IMR-90 (cell line): Measurements from ENCODE around the gene PHF19. TPM values are rescaled to one million over a fixed set of nuclear protein-coding genes. Genes with fewer than 3 reads are reported as not detected.

Source experiments
- ATAC-seq: fragments of 200-7000 bp; cut with Tn5 transposase; 2 replicates; pipeline ENCODE4 v1.9.1; 2020; ENCODE audit warnings: low read depth, mild to moderate bottlenecking, moderate library complexity
- BruUV-seq: library from RNA; stranded (reverse); fragments of 400-500 nt; replicated peaks from 2 replicates; lab custom pipeline; 2021; lab: Mats Ljungman, UMichigan
- CTCF ChIA-PET: fragments of 300-600 bp; formaldehyde crosslinking; extraction: SDS; loops from one replicate; lab custom pipeline; 2021; ENCODE audit warnings: antibody characterized with exemption; lab: Yijun Ruan, JAX
- POLR2A ChIA-PET: fragments of 300-600 bp; sonication (Branson Sonifier 250); formaldehyde crosslinking; loops from one replicate; lab custom pipeline; 2022; ENCODE audit warnings: antibody characterized with exemption; ENCODE audit not compliant: unreplicated experiment; lab: Charles Lee
- DNase-seq: peaks from one replicate; pipeline ENCODE4 v3.0.0; 2013
- H2AFZ ChIP-seq: replicated peaks from 2 replicates; pipeline ENCODE3; 2013; ENCODE audit warnings: low read length, mild to moderate bottlenecking; ENCODE audit not compliant: poor library complexity
- H2AK5ac ChIP-seq: 2 replicates; pipeline ENCODE4 v1.6.1; 2013; ENCODE audit warnings: low read depth, low read length, inconsistent platforms
- H2AK9ac ChIP-seq: replicated peaks from 2 replicates; pipeline ENCODE3; 2013; ENCODE audit warnings: mild to moderate bottlenecking, low read depth, low read length, moderate library complexity; ENCODE audit not compliant: poor library complexity
- H2BK120ac ChIP-seq: 2 replicates; pipeline ENCODE4 v1.6.1; 2013; ENCODE audit warnings: low read depth, low read length, inconsistent platforms
- H2BK15ac ChIP-seq: 3 replicates; pipeline ENCODE4 v1.6.1; 2013; ENCODE audit warnings: low read depth, low read length, inconsistent platforms
- H2BK20ac ChIP-seq: 2 replicates; pipeline ENCODE4 v1.6.1; 2013; ENCODE audit warnings: low read depth, mild to moderate bottlenecking, inconsistent platforms, low read length, moderate library complexity
- H2BK5ac ChIP-seq: 2 replicates; pipeline ENCODE4 v1.6.1; 2013; ENCODE audit warnings: mild to moderate bottlenecking, low read depth, low read length, inconsistent platforms; ENCODE audit not compliant: poor library complexity, severe bottlenecking
- H3K14ac ChIP-seq: replicated peaks from 2 replicates; pipeline ENCODE4 v1.6.1; 2013; ENCODE audit warnings: low read depth, low read length, inconsistent platforms
- H3K18ac ChIP-seq: 2 replicates; pipeline ENCODE4 v1.6.1; 2013; ENCODE audit warnings: low read depth, low read length, control low read depth
- H3K23ac ChIP-seq: 2 replicates; pipeline ENCODE4 v1.6.1; 2013; ENCODE audit warnings: low read depth, low read length, inconsistent platforms
- H3K27ac ChIP-seq: 2 replicates; pipeline ENCODE4 v1.5.1; 2013; ENCODE audit warnings: mild to moderate bottlenecking, control low read depth, low read length; ENCODE audit not compliant: insufficient read depth
- H3K27me3 ChIP-seq: 2 replicates; pipeline ENCODE4 v1.6.1; 2013; ENCODE audit warnings: low read length; ENCODE audit not compliant: control insufficient read depth, insufficient read depth
- H3K36me3 ChIP-seq: 2 replicates; pipeline ENCODE4 v1.6.1; 2013; ENCODE audit warnings: low read length, mixed read lengths; ENCODE audit not compliant: control insufficient read depth, insufficient read depth
- H3K4ac ChIP-seq: 2 replicates; pipeline ENCODE4 v1.6.1; 2013; ENCODE audit warnings: low read depth, low read length, inconsistent platforms
- H3K4me1 ChIP-seq: 2 replicates; pipeline ENCODE4 v1.6.1; 2013; ENCODE audit warnings: low read length, mixed read lengths; ENCODE audit not compliant: control insufficient read depth, insufficient read depth
- H3K4me2 ChIP-seq: 2 replicates; pipeline ENCODE4 v1.6.1; 2013; ENCODE audit warnings: low read depth, mild to moderate bottlenecking, control low read depth, low read length, moderate library complexity
- H3K4me3 ChIP-seq: 2 replicates; pipeline ENCODE4 v1.5.1; 2013; ENCODE audit warnings: low read depth, mild to moderate bottlenecking, control low read depth, low read length, moderate library complexity; ENCODE audit not compliant: insufficient read depth
- H3K56ac ChIP-seq: 2 replicates; pipeline ENCODE4 v1.6.1; 2013; ENCODE audit warnings: low read length, inconsistent platforms; ENCODE audit not compliant: insufficient read depth; ENCODE audit errors: extremely low read depth
- H3K79me1 ChIP-seq, 2 experiments: 2 replicates each; pipeline ENCODE4 v1.6.1; 2013; ENCODE audit warnings: low read length in 2 of 2, inconsistent platforms in 1 of 2, low read depth in 1 of 2
- H3K9ac ChIP-seq: 2 replicates; pipeline ENCODE4 v1.6.1; 2013; ENCODE audit warnings: low read depth, low read length, control low read depth
- H3K9me1 ChIP-seq: 2 replicates; pipeline ENCODE4 v1.6.1; 2013; ENCODE audit warnings: low read length, inconsistent platforms; ENCODE audit not compliant: insufficient read depth
- H3K9me3 ChIP-seq: 2 replicates; pipeline ENCODE4 v1.6.1; 2013; ENCODE audit warnings: low read length; ENCODE audit not compliant: control insufficient read depth, insufficient read depth
- H4K20me1 ChIP-seq: 2 replicates; pipeline ENCODE4 v1.6.1; 2013; ENCODE audit warnings: low read length, inconsistent platforms; ENCODE audit not compliant: insufficient read depth
- H4K5ac ChIP-seq: 2 replicates; pipeline ENCODE4 v1.6.1; 2013; ENCODE audit warnings: mild to moderate bottlenecking, low read depth, low read length, control low read depth
- H4K8ac ChIP-seq, 2 experiments: 2 replicates each; pipeline ENCODE4 v1.6.1; 2013; ENCODE audit warnings: low read depth in 2 of 2, low read length in 2 of 2, control low read depth in 1 of 2, inconsistent platforms in 1 of 2
- H4K91ac ChIP-seq: 2 replicates; pipeline ENCODE4 v1.6.1; 2013; ENCODE audit warnings: low read depth, low read length, inconsistent platforms; ENCODE audit not compliant: insufficient read depth
- RAD21 ChIP-seq: IDR thresholded peaks from 2 replicates; pipeline ENCODE4 v1.6.1; 2012; ENCODE audit warnings: low read length, improper control_type of control experiment
- WGBS, 2 experiments: methylation state at CpG; one replicate each; pipeline versions ENCODE4 v1.1.5 to v1.1.7; 2013; ENCODE audit warnings: missing lambda C conversion rate in 2 of 2; ENCODE audit not compliant: insufficient read length in 1 of 2; ENCODE audit errors: extremely low coverage in 2 of 2; 5-methylcytosine and 5-hydroxymethylcytosine counted together
- dilution Hi-C: fragments of 300-500 bp; cut with HindIII; formaldehyde crosslinking; loops from one replicate; pipeline ENCODE4 v1.14.3; 2018; ENCODE audit warnings: low sequenced_read_pairs; ENCODE audit not compliant: unreplicated experiment
- in situ Hi-C: fragments of 300-500 bp; cut with MboI; formaldehyde crosslinking; loops from 3 replicates; pipeline ENCODE4 v1.14.3; 2019; ENCODE audit warnings: low sequenced_read_pairs, inconsistent platforms, mixed read lengths
- intact Hi-C: fragments of 100-400 bp; cut with micrococcal nuclease; formaldehyde crosslinking; loops from 2 replicates; pipeline ENCODE4 v1.10.0; 2022
- polyA plus RNA-seq, 3 experiments: library from polyadenylated mRNA; depleted of rRNA; stranded (reverse); fragments of >200 nt; gene quantifications; 2 replicates each; pipeline ENCODE4 v1.2.3, GENCODE V29; 2012; ENCODE audit warnings: low replicate concordance in 1 of 3
- total RNA-seq: library from RNA; depleted of rRNA; stranded (reverse); fragments of >200 nt; gene quantifications from 2 replicates; pipeline ENCODE4 v1.2.3, GENCODE V29; 2012
- TF ChIP-seq, protein P1 (sequence below): fragments of 150-350 bp; IDR thresholded peaks from 2 replicates; pipeline ENCODE4 v1.6.1; 2016; ENCODE audit warnings: low read depth, mild to moderate bottlenecking, low read length, moderate library complexity, borderline replicate concordance
- TF ChIP-seq, protein P2 (sequence below): conservative IDR thresholded peaks from 2 replicates; pipeline ENCODE4 v1.5.1; 2012; ENCODE audit warnings: mild to moderate bottlenecking, low read depth, low read length, improper control_type of control experiment

The PHF19 gene
- total and polyA plus RNA-seq, 2 of the 4 experiments (the other 2 are of a cell fraction): 37.6 to 55.6 TPM

DNA sequence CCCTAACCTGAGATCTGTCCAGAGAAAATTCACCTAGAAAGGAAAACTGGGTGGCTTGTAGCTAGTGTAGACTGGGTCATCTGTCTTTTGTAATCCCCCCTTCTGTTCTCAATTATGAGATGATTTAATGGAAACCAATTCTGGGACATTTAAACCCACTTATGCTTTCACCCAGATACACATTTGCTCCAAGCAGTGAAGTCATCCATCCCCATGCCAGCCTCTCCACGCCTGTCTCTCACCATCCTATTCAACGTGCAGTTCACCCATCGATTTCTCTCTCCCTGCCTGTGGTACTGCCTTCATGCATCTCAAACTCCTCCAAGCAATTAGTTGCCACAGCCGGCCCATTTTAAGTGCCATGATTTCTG lies 1.8 kb downstream of the PHF19 start:
- Histone ChIP-seq H3K9me3 (no peaks in the 10 kb centered on the region), H4K5ac (peak overlapping the region; percentile 58; the same call in 1 of the 2 replicates), H3K23ac (peak overlapping the region; percentile 98), H3K27ac (peak overlapping the region; percentile 59), H2BK20ac (no peak overlapping the region), H3K4me3 (no peak overlapping the region), H3K36me3 (peaks cover 16% of the 10 kb centered on the region), H2BK15ac (peak overlapping the region; percentile 53; the same call in 1 of the 3 replicates), H3K14ac (peak overlapping the region; percentile 98), H4K20me1 (no peaks in the 10 kb centered on the region), H2AK9ac (peak overlapping the region; percentile 99), H3K4ac (peak overlapping the region; percentile 99), H3K79me1 (peaks cover 19 to 45% of the 10 kb centered on the region in 2 experiments), H3K27me3 (no peaks in the 10 kb centered on the region), H3K9me1 (peaks cover 25% of the 10 kb centered on the region; the same call in 1 of the 2 replicates), H4K91ac (peak overlapping the region; percentile 94), H2AFZ (no peak overlapping the region), H4K8ac (peak overlapping the region; percentile 77 to 96), H3K4me1 (peaks cover 15% of the 10 kb centered on the region), H3K9ac (peak overlapping the region; percentile 54; the same call in 1 of the 2 replicates), H2BK5ac (peak overlapping the region; percentile 89), H3K4me2 (0 out of 2 replicates have a peak overlapping the region, but pooled peaks have one; percentile 80), H3K56ac (peak overlapping the region; percentile 16; the same call in 1 of the 2 replicates), H2BK120ac (peak overlapping the region; percentile 86), H3K18ac (no peak overlapping the region), H2AK5ac (peak overlapping the region; percentile 99)
- intact Hi-C loops (loop anchor here (5.0 kb wide), 1 partner anchor 197 kb away; the partner anchor contains the start of gene CNTRL), dilution Hi-C loops (no loop called here), in situ Hi-C loops (no loop called here)
- ATAC-seq (no peak), DNase-seq (no peak)
- POLR2A ChIA-PET: no interaction called here
- 89% methylated on average over 4 of the region's 4 CpGs; no CpG with 5 or more reads in 1 of the 2 experiments for WGBS, 2 experiments
- CTCF ChIA-PET: no interaction called here
- no TSS peak for BruUV-seq
- TF ChIP-seq, protein P1, sequence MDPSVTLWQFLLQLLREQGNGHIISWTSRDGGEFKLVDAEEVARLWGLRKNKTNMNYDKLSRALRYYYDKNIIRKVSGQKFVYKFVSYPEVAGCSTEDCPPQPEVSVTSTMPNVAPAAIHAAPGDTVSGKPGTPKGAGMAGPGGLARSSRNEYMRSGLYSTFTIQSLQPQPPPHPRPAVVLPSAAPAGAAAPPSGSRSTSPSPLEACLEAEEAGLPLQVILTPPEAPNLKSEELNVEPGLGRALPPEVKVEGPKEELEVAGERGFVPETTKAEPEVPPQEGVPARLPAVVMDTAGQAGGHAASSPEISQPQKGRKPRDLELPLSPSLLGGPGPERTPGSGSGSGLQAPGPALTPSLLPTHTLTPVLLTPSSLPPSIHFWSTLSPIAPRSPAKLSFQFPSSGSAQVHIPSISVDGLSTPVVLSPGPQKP: no peak
- TF ChIP-seq RAD21: no peak
- TF ChIP-seq, protein P2, sequence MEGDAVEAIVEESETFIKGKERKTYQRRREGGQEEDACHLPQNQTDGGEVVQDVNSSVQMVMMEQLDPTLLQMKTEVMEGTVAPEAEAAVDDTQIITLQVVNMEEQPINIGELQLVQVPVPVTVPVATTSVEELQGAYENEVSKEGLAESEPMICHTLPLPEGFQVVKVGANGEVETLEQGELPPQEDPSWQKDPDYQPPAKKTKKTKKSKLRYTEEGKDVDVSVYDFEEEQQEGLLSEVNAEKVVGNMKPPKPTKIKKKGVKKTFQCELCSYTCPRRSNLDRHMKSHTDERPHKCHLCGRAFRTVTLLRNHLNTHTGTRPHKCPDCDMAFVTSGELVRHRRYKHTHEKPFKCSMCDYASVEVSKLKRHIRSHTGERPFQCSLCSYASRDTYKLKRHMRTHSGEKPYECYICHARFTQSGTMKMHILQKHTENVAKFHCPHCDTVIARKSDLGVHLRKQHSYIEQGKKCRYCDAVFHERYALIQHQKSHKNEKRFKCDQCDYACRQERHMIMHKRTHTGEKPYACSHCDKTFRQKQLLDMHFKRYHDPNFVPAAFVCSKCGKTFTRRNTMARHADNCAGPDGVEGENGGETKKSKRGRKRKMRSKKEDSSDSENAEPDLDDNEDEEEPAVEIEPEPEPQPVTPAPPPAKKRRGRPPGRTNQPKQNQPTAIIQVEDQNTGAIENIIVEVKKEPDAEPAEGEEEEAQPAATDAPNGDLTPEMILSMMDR: no peak
